Measurements from ENCODE around the gene ZNF71. TPM values are rescaled to one million over a fixed set of nuclear protein-coding genes. Genes with fewer than 3 reads are reported as not detected.
"Not testable (repeated sequence)": the region's sequence is repeated elsewhere in the genome, so short reads cannot be mapped to it uniquely, and the experiment has no call there.

The ZNF71 gene
- total and polyA plus RNA-seq, 2 experiments from 2014 or later, result 6.2 to 7.9 TPM

DNA sequence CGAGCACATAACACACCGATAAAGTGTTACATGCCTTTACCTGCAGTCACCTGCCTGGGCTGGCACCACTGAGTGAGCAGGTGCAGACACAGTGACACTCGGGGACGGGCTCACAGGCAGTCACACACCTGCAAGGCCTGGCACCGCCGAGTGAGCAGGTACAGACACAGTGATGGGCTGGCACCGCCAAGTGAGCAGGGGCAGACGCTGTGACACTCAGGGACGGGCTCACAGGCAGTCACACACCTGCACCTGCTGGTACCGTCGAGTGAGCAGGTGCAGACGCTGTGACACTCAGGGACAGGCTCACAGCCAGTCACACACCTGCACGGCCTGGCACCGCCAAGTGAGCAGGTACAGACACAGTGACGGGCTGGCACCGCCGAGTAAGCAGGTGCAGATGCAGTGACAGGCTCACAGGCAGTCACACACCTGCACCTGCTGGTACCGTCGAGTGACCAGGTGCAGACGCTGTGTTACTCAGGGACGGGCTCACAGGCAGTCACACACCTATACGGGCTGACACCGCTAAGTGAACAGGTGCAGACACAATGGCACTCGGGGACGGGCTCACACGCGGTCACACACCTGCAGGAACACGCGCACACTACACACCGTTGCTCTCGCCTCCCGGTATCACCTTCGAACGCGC is 76.0 kb downstream of the ZNF71 start:
- in situ Hi-C loops (cut with MboI), result no loop called here
- Histone ChIP-seq H3K27ac (no peak overlapping the region), H3K27me3 (replicated peaks; ENCODE audit: insufficient read depth) (no peaks in the 10 kb centered on the region), H3K9ac (no peak overlapping the region), H3K79me2 (ENCODE audit: insufficient read depth) (no peaks in the 10 kb centered on the region), H3K36me3 (ENCODE audit: low read depth) (no peaks in the 10 kb centered on the region), H2AFZ (no peak overlapping the region), H4K20me1 (ENCODE audit: insufficient read depth) (no peaks in the 10 kb centered on the region), H3F3A (ENCODE audit: insufficient read depth) (no peaks in the 10 kb centered on the region), H3K4me2 (ENCODE audit: unreplicated experiment) (no peak overlapping the region), H3K9me2 (ENCODE audit: insufficient read depth) (no peaks in the 10 kb centered on the region), H3K9me3 (ENCODE audit: low read depth) (no peaks in the 10 kb centered on the region), H3K4me3 (no peak overlapping the region), H3K4me1 (ENCODE audit: insufficient read depth) (no peaks in the 10 kb centered on the region)
- 27 to 43% methylated on average over 22 to 31 of the region's 35 CpGs for WGBS, 2 experiments (ENCODE audit: low coverage in 1 of 2, low lambda C conversion rate in 2 of 2, missing lambda C conversion rate in 2 of 2)
- no peak for TF ChIP-seq EZH2phosphoT487 (IDR thresholded peaks at IDR 0.05; ENCODE audit: insufficient read depth, low read depth)
- no peak for TF ChIP-seq EZH2 (IDR thresholded peaks at IDR 0.05; ENCODE audit: insufficient read depth, poor library complexity, severe bottlenecking)
- no peak for DNase-seq

DNA sequence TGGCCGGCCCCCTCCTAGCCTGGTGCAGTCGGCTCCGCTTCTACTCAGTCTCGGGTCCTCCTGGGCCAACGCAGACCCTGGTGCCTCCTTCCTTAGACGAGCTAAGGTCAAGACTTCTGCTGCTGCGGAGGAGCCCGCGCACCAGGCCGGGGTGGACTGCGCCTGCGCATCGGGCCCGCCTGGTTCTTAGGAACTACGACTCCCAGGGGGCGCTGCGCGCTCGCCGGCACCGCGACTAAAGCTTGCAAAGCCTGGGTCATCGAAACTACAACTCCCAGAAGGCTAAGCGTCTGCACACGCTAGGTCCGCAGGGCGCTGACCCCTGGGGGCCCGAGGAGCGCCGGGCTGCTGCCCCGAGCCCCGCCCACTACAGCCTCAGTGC is 76.5 kb downstream of the ZNF71 start, which contains the start of gene ZNF835:
ZNF835 (minus strand) TSS at position 145 of the 382 bp plus-strand sequence. CDS start 6,559 bp downstream, outside the sequence.
- in situ Hi-C loops (cut with MboI), result no loop called here
- H3F3A ChIP-seq (ENCODE audit: insufficient read depth), result no peaks in the 10 kb centered on the region
- WGBS, 2 experiments (ENCODE audit: low coverage in 1 of 2, low lambda C conversion rate in 2 of 2, missing lambda C conversion rate in 2 of 2), result 7% methylated on average over 28 to 31 of the region's 32 CpGs
- H3K4me3 ChIP-seq, result 0 out of 2 replicates have a peak within 1 kb of the TSS, but pooled peaks have one; percentile 15
- H3K79me2 ChIP-seq (ENCODE audit: insufficient read depth), result no peaks in the 10 kb centered on the region
- TF ChIP-seq EZH2phosphoT487 (IDR thresholded peaks at IDR 0.05; ENCODE audit: insufficient read depth, low read depth) (no peak), EZH2 (IDR thresholded peaks at IDR 0.05; ENCODE audit: insufficient read depth, poor library complexity, severe bottlenecking) (no peak)
- no peak within 1 kb of the TSS for H2AFZ ChIP-seq
- no peaks in the 10 kb centered on the region for H3K4me1 ChIP-seq (ENCODE audit: insufficient read depth)
- H3K36me3 ChIP-seq (ENCODE audit: low read depth), result no peaks in the 10 kb centered on the region
- no peaks in the 10 kb centered on the region for H3K9me3 ChIP-seq (ENCODE audit: low read depth)
- H3K27ac ChIP-seq, result no peak within 1 kb of the TSS
- no peaks in the 10 kb centered on the region for H3K27me3 ChIP-seq (replicated peaks; ENCODE audit: insufficient read depth)
- H3K9me2 ChIP-seq (ENCODE audit: insufficient read depth), result no peaks in the 10 kb centered on the region
- H3K9ac ChIP-seq, result no peak within 1 kb of the TSS
- DNase-seq, result peak; percentile 50
- no peak within 1 kb of the TSS for H3K4me2 ChIP-seq (ENCODE audit: unreplicated experiment)
- H4K20me1 ChIP-seq (ENCODE audit: insufficient read depth), result no peaks in the 10 kb centered on the region

DNA sequence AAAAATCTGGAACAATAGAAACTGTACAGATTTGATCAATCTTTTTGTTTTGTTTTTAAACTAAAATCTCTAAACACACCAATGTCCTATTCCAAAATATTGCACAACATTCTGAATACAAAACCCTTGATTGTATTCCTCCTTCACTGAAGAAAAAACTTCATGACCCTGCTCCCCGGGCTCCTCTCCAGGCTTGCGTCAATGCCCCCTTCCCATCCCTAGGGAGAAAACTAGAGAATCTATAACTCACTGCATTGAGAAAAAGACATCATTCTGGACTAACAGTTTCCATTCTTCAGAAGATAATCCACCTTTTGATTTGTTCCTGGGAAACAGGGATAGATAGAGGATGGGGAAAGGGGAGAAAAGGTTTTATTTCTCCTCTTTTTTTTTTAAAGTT is 77.5 kb downstream of the ZNF71 start:
- H3K9ac ChIP-seq; H3K27me3 ChIP-seq (replicated peaks; ENCODE audit: insufficient read depth); H3K36me3 ChIP-seq (ENCODE audit: low read depth); in situ Hi-C loops (cut with MboI); H2AFZ ChIP-seq; H3K9me3 ChIP-seq (ENCODE audit: low read depth); H3K4me3 ChIP-seq; H3K4me2 ChIP-seq (ENCODE audit: unreplicated experiment); H3K4me1 ChIP-seq (ENCODE audit: insufficient read depth); H3F3A ChIP-seq (ENCODE audit: insufficient read depth); H4K20me1 ChIP-seq (ENCODE audit: insufficient read depth); DNase-seq; H3K79me2 ChIP-seq (ENCODE audit: insufficient read depth); H3K9me2 ChIP-seq (ENCODE audit: insufficient read depth); H3K27ac ChIP-seq: not testable (repeated sequence)
- WGBS, 2 experiments (ENCODE audit: low coverage in 1 of 2, low lambda C conversion rate in 2 of 2, missing lambda C conversion rate in 2 of 2), result 72 to 76% methylated on average over 2 of the region's 2 CpGs

Other genes with a start within 250 kb of the ZNF71 start
- 4.2 TPM in 2 replicates for gene ZNF582, start 201.8 kb upstream of the ZNF71 start, total RNA-seq (2014; rRNA removed; shearing (Covaris generic))
- 4.8 and 5.0 TPM in 2 replicates for gene ZNF582, start 201.8 kb upstream of the ZNF71 start, polyA plus RNA-seq (2016; fragmentation: Nextera tagmentation; extraction: Ambion mirVana)
- gene ZNF583, start 191.0 kb upstream of the ZNF71 start, total RNA-seq (2014; rRNA removed; shearing (Covaris generic)), result 6.7 and 8.0 TPM in 2 replicates
- 5.7 and 6.1 TPM in 2 replicates for gene ZNF583, start 191.0 kb upstream of the ZNF71 start, polyA plus RNA-seq (2016; fragmentation: Nextera tagmentation; extraction: Ambion mirVana)
- gene ZNF667, start 118.0 kb upstream of the ZNF71 start, total RNA-seq (2014; rRNA removed; shearing (Covaris generic)), result 5.3 and 5.6 TPM in 2 replicates
- 8.4 and 9.2 TPM in 2 replicates for gene ZNF667, start 118.0 kb upstream of the ZNF71 start, polyA plus RNA-seq (2016; fragmentation: Nextera tagmentation; extraction: Ambion mirVana)
- gene ZNF471, start 87.4 kb upstream of the ZNF71 start, total RNA-seq (2014; rRNA removed; shearing (Covaris generic)), result 4.7 and 6.1 TPM in 2 replicates
- gene ZNF471, start 87.4 kb upstream of the ZNF71 start, polyA plus RNA-seq (2016; fragmentation: Nextera tagmentation; extraction: Ambion mirVana), result 3.4 and 3.6 TPM in 2 replicates
- 5.1 and 5.6 TPM in 2 replicates for gene ZFP28, start 56.4 kb upstream of the ZNF71 start, total RNA-seq (2014; rRNA removed; shearing (Covaris generic))
- gene ZFP28, start 56.4 kb upstream of the ZNF71 start, polyA plus RNA-seq (2016; fragmentation: Nextera tagmentation; extraction: Ambion mirVana), result 5.8 and 7.1 TPM in 2 replicates
- gene ZNF470, start 27.8 kb upstream of the ZNF71 start, total RNA-seq (2014; rRNA removed; shearing (Covaris generic)), result 3.5 and 5.8 TPM in 2 replicates
- 3.4 and 3.5 TPM in 2 replicates for gene ZNF470, start 27.8 kb upstream of the ZNF71 start, polyA plus RNA-seq (2016; fragmentation: Nextera tagmentation; extraction: Ambion mirVana)
- gene SMIM17, start 47.9 kb downstream of the ZNF71 start, total RNA-seq (2014; rRNA removed; shearing (Covaris generic)), result 0.43 TPM in 1 of 2 replicates, not detected in the other
- not detected in 2 replicates for gene SMIM17, start 47.9 kb downstream of the ZNF71 start, polyA plus RNA-seq (2016; fragmentation: Nextera tagmentation; extraction: Ambion mirVana)
- not detected in 2 replicates for gene ZNF835, start 76.5 kb downstream of the ZNF71 start, total RNA-seq (2014; rRNA removed; shearing (Covaris generic))
- 0.09 TPM in 1 of 2 replicates, not detected in the other for gene ZNF835, start 76.5 kb downstream of the ZNF71 start, polyA plus RNA-seq (2016; fragmentation: Nextera tagmentation; extraction: Ambion mirVana)
- gene PEG3, start 245.4 kb downstream of the ZNF71 start, total RNA-seq (2014; rRNA removed; shearing (Covaris generic)), result 0.65 and 1.5 TPM in 2 replicates
- 0.66 and 0.81 TPM in 2 replicates for gene PEG3, start 245.4 kb downstream of the ZNF71 start, polyA plus RNA-seq (2016; fragmentation: Nextera tagmentation; extraction: Ambion mirVana)
- not detected in 2 replicates for gene ZIM2, start 245.4 kb downstream of the ZNF71 start, total RNA-seq (2014; rRNA removed; shearing (Covaris generic))
- gene ZIM2, start 245.4 kb downstream of the ZNF71 start, polyA plus RNA-seq (2016; fragmentation: Nextera tagmentation; extraction: Ambion mirVana), result not detected in 2 replicates

Data from GM23248 (cell line).